Esophagus squamous epithelium (tissue), 5 donors: ENCODE measurements around the gene ULK2. TPM values are rescaled to one million over a fixed set of nuclear protein-coding genes. Genes with fewer than 3 reads are reported as not detected.
A peak's percentile ranks its signal among the peaks of the same experiment; 100 is the strongest.

Experiments
- DNase-seq: peaks from one replicate; lab custom pipeline; 2025; lab: John Stamatoyannopoulos, UW
- H3K27ac ChIP-seq, 4 donors: fragments of 200-600 bp; sonication (generic); one replicate each; pipeline ENCODE4 v1.5.1; 2016 to 2019; ENCODE audit warnings: mild to moderate bottlenecking in 1 of 4
- H3K27me3 ChIP-seq, 4 donors: fragments of 200-600 bp; sonication (generic); 1 replicate in 3 of 4; 2 replicates in 1 of 4; pipeline versions ENCODE4 v1.5.1 to v1.6.0; 2017 to 2021; ENCODE audit warnings: antibody characterized with exemption in 1 of 4
- H3K36me3 ChIP-seq, 3 donors: fragments of 200-600 bp; sonication (generic); one replicate each; pipeline ENCODE4 v1.5.1; 2016 to 2019
- H3K4me1 ChIP-seq, 3 donors: fragments of 200-600 bp; sonication (generic); one replicate each; pipeline ENCODE4 v1.5.1; 2017 to 2019
- H3K4me3 ChIP-seq, 4 donors: fragments of 200-600 bp; sonication (generic); 1 replicate in 3 of 4; 2 replicates in 1 of 4; pipeline ENCODE4 v1.5.1; 2016 to 2019; ENCODE audit warnings: mild to moderate bottlenecking in 2 of 4, moderate library complexity in 1 of 4
- H3K9me3 ChIP-seq, 3 donors: fragments of 200-600 bp; sonication (generic); one replicate each; pipeline ENCODE4 v1.5.1; 2016 to 2019
- POLR2A ChIP-seq, 4 donors: fragments of 450-650 bp; IDR thresholded peaks; one replicate each; pipeline ENCODE4 v1.6.1; 2017; ENCODE audit warnings: antibody characterized with exemption in 4 of 4, mild to moderate bottlenecking in 4 of 4, moderate library complexity in 3 of 4
- WGBS, 2 donors: methylation state at CpG; one replicate each; pipeline ENCODE4 v1.1.5; 2018; 5-methylcytosine and 5-hydroxymethylcytosine counted together
- intact Hi-C: fragments of 100-400 bp; cut with DNase I; formaldehyde crosslinking; loops from one replicate; pipeline ENCODE4 v1.15.0; 2022
- total RNA-seq, 4 donors: library from RNA; depleted of rRNA; stranded (reverse); fragments of >200 nt; gene quantifications; one replicate each; pipeline ENCODE4 v1.1.0, GENCODE V29; 2016
- TF ChIP-seq, protein P1 (sequence below), 6 experiments: fragments of 450-650 bp in 4 of 6; fragments of 200-600 bp in 2 of 6; sonication (generic) in 2 of 6; IDR thresholded peaks; one replicate each; pipeline ENCODE4 v1.5.1; 2016 to 2019; ENCODE audit warnings: antibody characterized with exemption in 6 of 6, mild to moderate bottlenecking in 4 of 6, moderate library complexity in 4 of 6
- donor health status: DM: yes; HTN: yes; CAD: no.

Gene ULK2
- 10 to 100 TPM in 1 of 4 donors, 1 to 10 TPM in 3; 6.0 to 17.4 (median 8.2) TPM for total RNA-seq

DNA sequence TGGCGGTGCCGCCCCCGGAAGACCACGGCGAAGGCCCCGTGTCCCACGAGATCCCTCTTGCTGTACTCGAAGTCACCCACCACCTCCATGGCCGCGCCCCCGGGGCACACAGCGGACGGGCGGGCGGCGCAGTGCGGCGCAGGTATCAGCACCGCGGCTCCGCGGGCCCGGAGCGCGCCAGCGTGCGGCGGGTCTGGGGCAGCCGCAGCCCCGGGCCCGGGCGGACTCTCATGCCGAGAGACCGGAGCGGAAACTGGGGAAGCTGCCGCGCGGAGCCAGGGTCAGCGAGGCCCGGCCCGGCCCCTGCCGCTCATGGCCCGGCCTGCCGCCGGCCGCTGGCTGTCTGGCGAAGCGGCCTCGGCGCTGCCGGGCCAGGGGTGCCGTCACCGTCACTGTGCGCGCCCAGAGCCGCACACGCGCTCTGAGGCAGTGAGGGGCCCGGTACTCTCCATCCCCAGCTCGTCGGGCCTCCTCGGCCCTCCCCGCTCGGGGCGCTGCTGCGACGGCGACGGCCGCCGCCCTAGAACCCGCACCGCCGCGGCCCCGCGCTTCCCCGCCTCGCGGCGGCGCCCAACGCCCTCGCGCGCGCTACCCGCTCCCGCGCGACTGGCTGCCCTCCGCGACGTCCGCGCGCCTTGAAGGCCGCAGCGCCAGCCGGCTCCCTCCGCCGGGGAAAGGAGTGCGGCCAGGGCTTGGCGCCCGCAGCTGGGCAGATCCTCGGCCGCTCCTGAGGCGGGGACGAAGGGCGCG, at the start of gene ULK2:
TSS of gene ULK2 (minus strand) at position 608 of the 750 bp plus-strand sequence. CDS start at position 89, 519 bp downstream.
- Histone ChIP-seq H3K27ac (peak within 1 kb of the TSS; percentile 75 to 91 (median 84)), H3K27me3 (no peaks in the 10 kb centered on the region), H3K36me3 (peaks cover 0 to 15% (median 0%) of the 10 kb centered on the region in 3 donors), H3K4me3 (peak within 1 kb of the TSS; percentile 56 to 94 (median 79)), H3K9me3 (no peaks in the 10 kb centered on the region), H3K4me1 (peaks cover 0 to 26% (median 14%) of the 10 kb centered on the region in 3 donors)
- DNase-seq, result no peak
- no CpG with 5 or more reads among the region's 111 CpGs for WGBS, 2 donors
- intact Hi-C loops, result no loop called here
- TF ChIP-seq, protein P1, sequence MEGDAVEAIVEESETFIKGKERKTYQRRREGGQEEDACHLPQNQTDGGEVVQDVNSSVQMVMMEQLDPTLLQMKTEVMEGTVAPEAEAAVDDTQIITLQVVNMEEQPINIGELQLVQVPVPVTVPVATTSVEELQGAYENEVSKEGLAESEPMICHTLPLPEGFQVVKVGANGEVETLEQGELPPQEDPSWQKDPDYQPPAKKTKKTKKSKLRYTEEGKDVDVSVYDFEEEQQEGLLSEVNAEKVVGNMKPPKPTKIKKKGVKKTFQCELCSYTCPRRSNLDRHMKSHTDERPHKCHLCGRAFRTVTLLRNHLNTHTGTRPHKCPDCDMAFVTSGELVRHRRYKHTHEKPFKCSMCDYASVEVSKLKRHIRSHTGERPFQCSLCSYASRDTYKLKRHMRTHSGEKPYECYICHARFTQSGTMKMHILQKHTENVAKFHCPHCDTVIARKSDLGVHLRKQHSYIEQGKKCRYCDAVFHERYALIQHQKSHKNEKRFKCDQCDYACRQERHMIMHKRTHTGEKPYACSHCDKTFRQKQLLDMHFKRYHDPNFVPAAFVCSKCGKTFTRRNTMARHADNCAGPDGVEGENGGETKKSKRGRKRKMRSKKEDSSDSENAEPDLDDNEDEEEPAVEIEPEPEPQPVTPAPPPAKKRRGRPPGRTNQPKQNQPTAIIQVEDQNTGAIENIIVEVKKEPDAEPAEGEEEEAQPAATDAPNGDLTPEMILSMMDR (IDR thresholded peaks at IDR 0.05), result peak in 1 of 6 experiments; percentile 26
- peak in 2 of 4 donors; percentile 78 to 92 for TF ChIP-seq POLR2A (IDR thresholded peaks at IDR 0.05)

GRCh38 chr17:19915245-19915978, 47.7 kb upstream of the ULK2 start:
- Histone ChIP-seq H3K4me3 (no peak overlapping the region), H3K36me3 (peaks cover 5 to 100% (median 15%) of the 10 kb centered on the region in 3 donors), H3K9me3 (no peaks in the 10 kb centered on the region), H3K27me3 (no peaks in the 10 kb centered on the region), H3K27ac (no peak overlapping the region), H3K4me1 (no peaks in the 10 kb centered on the region)
- TF ChIP-seq POLR2A (IDR thresholded peaks at IDR 0.05), result no peak
- TF ChIP-seq, protein P1 (IDR thresholded peaks at IDR 0.05), result no peak
- intact Hi-C loops, result no loop called here
- no peak for DNase-seq
- 87 to 94% methylated on average over 2 of the region's 2 CpGs for WGBS, 2 donors

- no peak for TF ChIP-seq POLR2A (IDR thresholded peaks at IDR 0.05)
- TF ChIP-seq, protein P1 (IDR thresholded peaks at IDR 0.05), result no peak
- H3K4me1 ChIP-seq, result no peaks in the 10 kb centered on the region
Observed at GRCh38 chr17:19911033-19911432, 43.3 kb upstream of the ULK2 start.

GRCh38 chr17:19909139-19909538, 41.4 kb upstream of the ULK2 start:
- H3K36me3 ChIP-seq, result peaks cover 10 to 100% (median 21%) of the 10 kb centered on the region in 3 donors
- H3K4me1 ChIP-seq, result no peaks in the 10 kb centered on the region
- no peaks in the 10 kb centered on the region for H3K9me3 ChIP-seq
- no peak for DNase-seq
- H3K4me3 ChIP-seq, result no peak overlapping the region
- no peaks in the 10 kb centered on the region for H3K27me3 ChIP-seq
- H3K27ac ChIP-seq, result no peak overlapping the region
- no peak for TF ChIP-seq POLR2A (IDR thresholded peaks at IDR 0.05)
- TF ChIP-seq, protein P1 (IDR thresholded peaks at IDR 0.05), result no peak
- WGBS, 2 donors, result 90 to 92% methylated on average over 6 of the region's 6 CpGs
- intact Hi-C loops, result no loop called here

More at GRCh38 chr17:19911033-19911432, 43.3 kb upstream of the ULK2 start:
- Histone ChIP-seq H3K27ac (no peak overlapping the region), H3K27me3 (no peaks in the 10 kb centered on the region), H3K9me3 (no peaks in the 10 kb centered on the region), H3K4me3 (no peak overlapping the region), H3K36me3 (peaks cover 9 to 100% (median 15%) of the 10 kb centered on the region in 3 donors)
- DNase-seq, result no peak
- intact Hi-C loops, result no loop called here
- WGBS, 2 donors, result 95 to 96% methylated on average over 2 of the region's 2 CpGs
